ENCODE results near the gene AP4M1.
"Not testable (repeated sequence)": the region's sequence is repeated elsewhere in the genome, so short reads cannot be mapped to it uniquely, and the experiment has no call there.

AP4M1 gene

DNA sequence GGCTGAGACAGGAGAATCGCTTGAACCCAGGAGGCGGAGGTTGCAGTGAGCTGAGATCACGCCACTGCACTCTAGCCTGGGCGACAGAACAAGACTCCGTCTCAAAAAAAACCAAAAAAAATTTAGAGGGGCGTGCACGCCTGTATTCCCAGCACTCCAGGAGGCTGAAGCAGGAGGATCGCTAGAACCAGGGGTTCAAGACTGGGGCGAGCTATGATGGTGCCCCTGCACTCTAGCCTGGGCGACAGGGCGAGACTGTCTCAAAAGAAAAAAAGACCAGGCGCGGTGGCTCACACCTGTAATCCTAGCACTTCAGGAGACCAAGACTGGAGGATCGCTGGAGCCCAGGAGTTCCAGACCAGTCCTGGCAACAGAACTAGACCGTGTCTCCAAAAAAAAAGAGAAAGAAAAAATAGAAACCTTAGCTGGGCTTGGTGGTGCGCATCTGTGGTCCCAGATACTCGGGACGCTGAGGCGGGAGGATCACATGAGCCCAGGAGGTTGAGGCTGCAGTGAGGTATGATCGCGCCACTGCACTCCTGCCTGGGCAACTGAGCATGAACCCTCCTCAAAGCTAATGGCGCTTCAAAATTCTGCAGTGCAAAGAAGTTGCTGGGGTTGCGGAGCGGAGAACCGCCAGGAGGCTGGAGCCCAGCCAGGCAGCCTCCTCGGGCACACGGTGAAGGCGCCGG is 24.9 kb downstream of the AP4M1 start:
- no peak for DNase-seq (ENCODE audit: low read depth)
- TF ChIP-seq CTCF (conservative IDR thresholded peaks at IDR 0.05; ENCODE audit: low read length), result no peak
- H3K4me3 ChIP-seq (ENCODE audit: low read length), result peak overlapping the region; percentile 93

- peak; percentile 93 for DNase-seq (ENCODE audit: low read depth)
- H3K4me3 ChIP-seq (ENCODE audit: low read length), result peak within 1 kb of the TSS; percentile 93
- TF ChIP-seq CTCF (conservative IDR thresholded peaks at IDR 0.05; ENCODE audit: low read length), result no peak
Observed at GRCh38 chr7:100126931-100127865, 25.8 kb downstream of the AP4M1 start, which contains the start of gene MBLAC1. MBLAC1 (plus strand) TSS chr7:100126967; CDS start chr7:100127396, 429 bp downstream.

DNA sequence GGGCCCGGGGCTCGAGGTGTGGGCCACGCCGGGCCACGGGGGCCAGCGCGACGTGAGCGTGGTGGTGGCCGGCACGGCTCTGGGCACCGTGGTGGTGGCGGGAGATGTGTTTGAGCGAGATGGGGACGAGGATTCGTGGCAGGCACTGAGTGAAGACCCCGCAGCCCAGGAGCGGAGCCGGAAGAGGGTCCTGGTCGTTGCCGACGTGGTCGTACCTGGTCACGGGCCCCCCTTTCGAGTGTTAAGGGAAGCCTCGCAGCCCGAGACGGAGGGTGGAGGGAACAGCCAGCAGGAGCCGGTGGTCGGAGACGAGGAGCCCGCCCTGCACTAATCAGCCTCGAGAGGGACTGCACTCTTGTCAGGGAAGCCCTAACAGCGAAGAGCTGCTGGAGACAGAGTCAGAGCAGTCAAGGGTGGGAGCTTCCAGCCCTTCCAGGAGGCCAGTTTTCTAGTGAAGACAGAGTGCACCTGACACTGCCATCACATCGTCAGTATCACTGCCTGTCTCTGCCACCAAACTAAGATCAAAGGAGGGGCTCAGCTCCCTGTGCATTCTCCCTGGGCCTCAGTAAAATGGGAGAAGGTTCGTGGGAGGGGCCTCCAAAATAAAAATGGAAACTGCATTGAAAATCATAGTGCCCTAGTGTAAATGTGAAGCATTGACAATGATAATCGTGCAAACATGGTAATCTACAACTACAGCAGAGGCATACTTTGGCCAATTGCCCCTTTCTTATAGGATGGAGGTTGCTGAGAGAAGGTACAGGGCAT is 26.6 kb downstream of the AP4M1 start:
- no peak for DNase-seq (ENCODE audit: low read depth)

DNA sequence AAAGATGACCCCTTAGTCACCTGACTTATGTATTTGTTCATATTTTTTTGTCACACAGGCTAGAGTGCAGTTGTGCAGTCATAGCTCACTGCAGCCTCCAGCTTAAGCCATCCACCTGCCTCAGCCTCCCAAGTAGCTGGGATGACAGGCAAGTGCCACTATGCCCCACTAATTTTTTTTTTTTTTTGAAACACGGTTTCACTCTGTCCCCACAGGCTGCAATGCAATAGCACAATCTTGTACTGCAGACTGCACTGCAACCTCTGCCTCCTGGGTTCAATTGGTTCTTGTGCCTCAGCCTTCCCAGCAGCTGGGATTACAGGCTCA is 27.2 kb downstream of the AP4M1 start:
- H3K4me3 ChIP-seq (ENCODE audit: low read length), result no peak overlapping the region
- DNase-seq (ENCODE audit: low read depth), result no peak
- no peak for TF ChIP-seq CTCF (conservative IDR thresholded peaks at IDR 0.05; ENCODE audit: low read length)

More for the DNA sequence above, 26.6 kb downstream of the AP4M1 start:
- peak overlapping the region; percentile 93 for H3K4me3 ChIP-seq (ENCODE audit: low read length)
- 0 out of 2 replicates have a peak, but pooled peaks have one; percentile 0 for TF ChIP-seq CTCF (conservative IDR thresholded peaks at IDR 0.05; ENCODE audit: low read length)

DNA sequence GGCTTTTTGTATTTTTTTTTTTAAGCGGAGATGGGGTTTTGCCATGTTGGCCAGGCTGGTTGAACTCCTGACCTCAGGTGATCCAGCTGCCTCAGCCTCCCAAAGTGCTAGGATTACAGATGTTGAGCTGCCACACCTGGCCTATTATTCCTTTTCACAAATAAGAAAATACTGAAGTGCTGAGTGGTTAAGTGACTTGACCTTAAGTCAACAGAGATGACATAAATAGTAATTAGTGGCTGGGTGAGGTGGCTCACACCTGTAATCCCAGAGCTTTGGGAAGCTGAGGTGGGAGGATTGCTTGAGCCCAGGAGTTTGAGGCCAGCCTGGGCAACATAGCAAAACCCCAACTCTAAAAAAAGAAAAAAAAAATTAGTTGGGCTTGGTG is 28.8 kb downstream of the AP4M1 start:
- DNase-seq (ENCODE audit: low read depth); H3K4me3 ChIP-seq (ENCODE audit: low read length): not testable (repeated sequence)

- peak; percentile 33 for DNase-seq (ENCODE audit: low read depth)
- peak; percentile 75 for TF ChIP-seq CTCF (conservative IDR thresholded peaks at IDR 0.05; ENCODE audit: low read length)
- H3K4me3 ChIP-seq (ENCODE audit: low read length), result peak overlapping the region; percentile 10
Observed at GRCh38 chr7:100130608-100131453, 29.4 kb downstream of the AP4M1 start.
